H1 (cell line): Measurements from ENCODE around the gene SGK2. TPM values are rescaled to one million over a fixed set of nuclear protein-coding genes. Genes with fewer than 3 reads are reported as not detected.

Experiments
- CTCF ChIA-PET: fragments of 300-600 bp; sonication (Branson Sonifier 250); formaldehyde crosslinking; loops from one replicate; lab custom pipeline; 2021; ENCODE audit not compliant: partially characterized antibody; lab: Charles Lee
- POLR2A ChIA-PET: fragments of 300-600 bp; sonication (Branson Sonifier 250); formaldehyde crosslinking; loops from one replicate; lab custom pipeline; 2021; ENCODE audit warnings: inconsistent platforms; ENCODE audit not compliant: partially characterized antibody; lab: Charles Lee
- DNase-seq, 2 experiments: peaks; one replicate each; pipeline versions ENCODE4 v3.0.0 to v3.0.0-alpha.2; 2010 to 2022; ENCODE audit warnings: low spot score in 2 of 2, low read depth in 1 of 2, mixed read lengths in 1 of 2
- FAIRE-seq: peaks from 2 replicates; lab custom pipeline; 2011; peaks lifted over from hg19 to GRCh38; lab: Jason Lieb, UNC
- H2AFZ ChIP-seq: 2 replicates; pipeline ENCODE4 v1.8.1; 2012; ENCODE audit warnings: low read length, inconsistent platforms
- H2AK5ac ChIP-seq: 2 replicates; pipeline ENCODE4 v1.6.1; 2013; ENCODE audit warnings: low read depth, low read length
- H2BK120ac ChIP-seq: replicated peaks from 2 replicates; pipeline ENCODE3; 2013; ENCODE audit warnings: low read depth, low read length, inconsistent platforms
- H2BK12ac ChIP-seq: 2 replicates; pipeline ENCODE4 v1.6.1; 2013; ENCODE audit warnings: low read depth, low read length
- H2BK15ac ChIP-seq: 2 replicates; pipeline ENCODE4 v1.6.1; 2013; ENCODE audit warnings: low read length
- H2BK20ac ChIP-seq: 2 replicates; pipeline ENCODE4 v1.6.1; 2013; ENCODE audit warnings: low read length
- H2BK5ac ChIP-seq: 2 replicates; pipeline ENCODE4 v1.6.1; 2013; ENCODE audit warnings: low read depth, low read length
- H3K14ac ChIP-seq: 2 replicates; pipeline ENCODE4 v1.6.1; 2013; ENCODE audit warnings: inconsistent platforms; ENCODE audit not compliant: insufficient read length
- H3K18ac ChIP-seq: 2 replicates; pipeline ENCODE4 v1.6.1; 2013; ENCODE audit warnings: low read length; ENCODE audit errors: extremely low read depth
- H3K23ac ChIP-seq: 2 replicates; pipeline ENCODE4 v1.6.1; 2013; ENCODE audit warnings: inconsistent platforms; ENCODE audit not compliant: insufficient read length
- H3K23me2 ChIP-seq: 2 replicates; pipeline ENCODE4 v1.6.1; 2013; ENCODE audit warnings: low read depth, low read length
- H3K27ac ChIP-seq: 2 replicates; pipeline ENCODE4 v1.6.1; 2011; ENCODE audit warnings: low read depth, low read length, inconsistent platforms
- H3K27me3 ChIP-seq, 4 experiments: replicated peaks in 1 of 4; 1 replicate in 1 of 4; 2 replicates in 3 of 4; pipeline versions ENCODE4 v1.6.1 to v1.8.1; 2011 to 2013; ENCODE audit warnings: low read length in 3 of 4, mild to moderate bottlenecking in 3 of 4, inconsistent platforms in 2 of 4, mixed read lengths in 2 of 4, moderate library complexity in 1 of 4; ENCODE audit not compliant: control insufficient read depth in 3 of 4, insufficient read depth in 3 of 4; ENCODE audit errors: extremely low read depth in 1 of 4
- H3K36me3 ChIP-seq, 4 experiments: 2 replicates each; pipeline versions ENCODE4 v1.6.1 to v1.8.1; 2011 to 2013; ENCODE audit warnings: mild to moderate bottlenecking in 4 of 4, low read length in 3 of 4, moderate library complexity in 2 of 4, control low read depth in 1 of 4, inconsistent platforms in 1 of 4; ENCODE audit not compliant: insufficient read depth in 4 of 4, control insufficient read depth in 2 of 4
- H3K4ac ChIP-seq: replicated peaks from 2 replicates; pipeline ENCODE3; 2013; ENCODE audit warnings: low read length, low read depth, mixed read lengths, inconsistent platforms; ENCODE audit not compliant: insufficient read length
- H3K4me1 ChIP-seq, 4 experiments: replicated peaks in 1 of 4; 1 replicate in 1 of 4; 2 replicates in 3 of 4; pipeline versions ENCODE4 v1.6.1 to v1.8.1; 2011 to 2013; ENCODE audit warnings: low read length in 3 of 4, inconsistent platforms in 2 of 4, mixed read lengths in 1 of 4; ENCODE audit not compliant: insufficient read depth in 4 of 4, control insufficient read depth in 3 of 4
- H3K4me2 ChIP-seq, 2 experiments: 2 replicates each; pipeline versions ENCODE4 v1.6.1 to v1.8.1; 2011 to 2013; ENCODE audit warnings: low read depth in 2 of 2, low read length in 2 of 2, control low read depth in 1 of 2, inconsistent platforms in 1 of 2, mild to moderate bottlenecking in 1 of 2; ENCODE audit not compliant: insufficient read depth in 1 of 2
- H3K4me3 ChIP-seq, 4 experiments: fragments of 200-600, 300-600 bp in 1 of 4; sonication (generic), shearing (Covaris generic), sonication (Bioruptor Twin) in 1 of 4; 2 replicates each; pipeline versions ENCODE4 v1.5.1 to v1.8.1; 2011 to 2016; ENCODE audit warnings: low read length in 4 of 4, low read depth in 3 of 4, control low read depth in 2 of 4, inconsistent platforms in 2 of 4, mild to moderate bottlenecking in 2 of 4, mixed read lengths in 1 of 4, moderate library complexity in 1 of 4; ENCODE audit not compliant: insufficient read depth in 2 of 4; ENCODE audit errors: extremely low read depth in 1 of 4
- H3K56ac ChIP-seq: replicated peaks from 2 replicates; pipeline ENCODE3; 2013; ENCODE audit warnings: low read depth, mild to moderate bottlenecking, mixed read lengths, low read length, inconsistent platforms; ENCODE audit not compliant: insufficient read length
- H3K79me1 ChIP-seq: 2 replicates; pipeline ENCODE4 v1.6.1; 2013; ENCODE audit warnings: low read depth, low read length, control low read depth
- H3K79me2 ChIP-seq, 2 experiments: 2 replicates each; pipeline versions ENCODE4 v1.6.1 to v1.8.1; 2012 to 2013; ENCODE audit warnings: low read length in 2 of 2, mild to moderate bottlenecking in 2 of 2, inconsistent platforms in 1 of 2; ENCODE audit not compliant: insufficient read depth in 2 of 2, control insufficient read depth in 1 of 2
- H3K9ac ChIP-seq, 4 experiments: replicated peaks in 1 of 4; 1 replicate in 1 of 4; 2 replicates in 3 of 4; pipeline versions ENCODE4 v1.6.1 to v1.8.1; 2011 to 2013; ENCODE audit warnings: low read depth in 3 of 4, low read length in 3 of 4, control low read depth in 2 of 4, mild to moderate bottlenecking in 2 of 4, moderate library complexity in 2 of 4, inconsistent platforms in 1 of 4; ENCODE audit errors: extremely low read depth in 1 of 4
- H3K9me3 ChIP-seq, 2 experiments: 2 replicates each; pipeline versions ENCODE4 v1.6.1 to v1.8.1; 2012 to 2013; ENCODE audit warnings: mild to moderate bottlenecking in 2 of 2, moderate library complexity in 2 of 2, control low read depth in 1 of 2, inconsistent platforms in 1 of 2, low read depth in 1 of 2, low read length in 1 of 2, mixed read lengths in 1 of 2; ENCODE audit not compliant: insufficient read depth in 2 of 2
- H4K20me1 ChIP-seq, 2 experiments: replicated peaks in 1 of 2; 2 replicates each; pipeline versions ENCODE3 to v1.8.1; 2011 to 2013; ENCODE audit warnings: inconsistent platforms in 2 of 2, low read length in 2 of 2, mild to moderate bottlenecking in 1 of 2; ENCODE audit not compliant: insufficient read depth in 2 of 2, control insufficient read depth in 1 of 2
- H4K5ac ChIP-seq: 2 replicates; pipeline ENCODE4 v1.6.1; 2013; ENCODE audit warnings: low read length, low read depth, mixed read lengths, inconsistent platforms; ENCODE audit not compliant: insufficient read length
- H4K8ac ChIP-seq: 2 replicates; pipeline ENCODE4 v1.8.0; 2013; ENCODE audit warnings: mild to moderate bottlenecking, moderate library complexity, low read length, inconsistent platforms; ENCODE audit not compliant: insufficient read depth; ENCODE audit errors: extremely low read depth
- H4K91ac ChIP-seq: replicated peaks from 2 replicates; pipeline ENCODE3; 2013; ENCODE audit warnings: low read length, mixed read lengths, inconsistent platforms; ENCODE audit not compliant: insufficient read length
- ATF2 ChIP-seq: IDR thresholded peaks from 2 replicates; pipeline ENCODE4 v1.6.1; 2012; ENCODE audit warnings: low read length, inconsistent platforms
- ATF3 ChIP-seq: IDR thresholded peaks from 2 replicates; pipeline ENCODE4 v1.6.1; 2011; ENCODE audit warnings: low read depth, mild to moderate bottlenecking, low read length; ENCODE audit not compliant: insufficient read depth
- CEBPB ChIP-seq: IDR thresholded peaks from 2 replicates; pipeline ENCODE4 v1.6.1; 2012; ENCODE audit warnings: low read depth, low read length
- JUND ChIP-seq: IDR thresholded peaks from 2 replicates; pipeline ENCODE4 v1.6.1; 2011; ENCODE audit warnings: mild to moderate bottlenecking, improper control_type of control experiment, low read length
- PHF8 ChIP-seq: fragments of 200-600 bp; sonication (generic); conservative IDR thresholded peaks from 2 replicates; pipeline ENCODE4 v1.7.1; 2012; ENCODE audit warnings: low read depth, mild to moderate bottlenecking, inconsistent platforms, low read length, moderate library complexity
- RBBP5 ChIP-seq: IDR thresholded peaks from 2 replicates; pipeline ENCODE4 v1.7.1; 2012; ENCODE audit warnings: low read depth, mild to moderate bottlenecking, inconsistent platforms, low read length, moderate library complexity, borderline replicate concordance
- RFX5 ChIP-seq: IDR thresholded peaks from 2 replicates; pipeline ENCODE4 v1.6.1; 2011; ENCODE audit warnings: low read depth, low read length, improper control_type of control experiment, borderline replicate concordance
- RXRA ChIP-seq: IDR thresholded peaks from 2 replicates; pipeline ENCODE4 v1.6.1; 2011; ENCODE audit warnings: low read depth, mild to moderate bottlenecking, low read length, moderate library complexity; ENCODE audit not compliant: insufficient read depth
- SAP30 ChIP-seq: fragments of 300-600 bp; sonication (generic); IDR thresholded peaks from 2 replicates; pipeline ENCODE4 v1.7.1; 2012; ENCODE audit warnings: low read length, moderate library complexity, mild to moderate bottlenecking, inconsistent platforms; ENCODE audit not compliant: insufficient read depth, insufficient replicate concordance
- SIX5 ChIP-seq: IDR thresholded peaks from 2 replicates; pipeline ENCODE4 v1.6.1; 2011; ENCODE audit warnings: mild to moderate bottlenecking, low read depth, low read length
- TAF7 ChIP-seq: optimal IDR thresholded peaks from 2 replicates; pipeline ENCODE3; 2011; ENCODE audit warnings: low read depth, mild to moderate bottlenecking, inconsistent platforms, low read length, moderate library complexity, borderline replicate concordance
- TEAD4 ChIP-seq: IDR thresholded peaks from 2 replicates; pipeline ENCODE4 v1.6.1; 2012; ENCODE audit warnings: low read depth, low read length, inconsistent platforms, mixed read lengths
- WGBS, 2 experiments: shearing (Covaris generic) in 1 of 2; methylation state at CpG; one replicate each; pipeline versions ENCODE4 v1.1.6 to v1.1.7; 2013 to 2015; ENCODE audit warnings: low lambda C conversion rate in 2 of 2, mixed read lengths in 2 of 2, inconsistent platforms in 1 of 2, low coverage in 1 of 2, missing lambda C conversion rate in 1 of 2; ENCODE audit not compliant: insufficient replicate concordance in 2 of 2, insufficient coverage in 1 of 2, insufficient read length in 1 of 2; ENCODE audit errors: extremely low coverage in 1 of 2, missing lambda C conversion rate in 1 of 2; 5-methylcytosine and 5-hydroxymethylcytosine counted together
- polyA plus RNA-seq, 7 experiments: library from polyadenylated mRNA; depleted of rRNA in 3 of 7; stranded (reverse) in 5 of 7; unstranded in 2 of 7; fragments of >200 nt in 5 of 7; fragments of 200-250 nt in 2 of 7; gene quantifications; 1 replicate in 5 of 7; 2 replicates in 1 of 7; 4 replicates in 1 of 7; pipeline versions ENCODE4 v1.2.1 to v1.2.3, GENCODE V29; 2011 to 2013; ENCODE audit warnings: missing spikeins in 2 of 7, mixed read lengths in 2 of 7
- total RNA-seq: library from RNA; stranded (reverse); fragmentation: NEBNext Ultra II Directional; extraction: Animal tissue kit (Norgen Biotek cat#: 25700); gene quantifications from 2 replicates; pipeline ENCODE4 v1.2.1, GENCODE V29; 2021

SGK2 gene
- total and polyA plus RNA-seq, 2 of the 8 experiments (the other 6 are each of a cell fraction or from before 2014, with no cell fraction given) = 0.21 TPM; not detected in 1

GRCh38 chr20:43560974-43561373 is 2.1 kb downstream of the SGK2 start:
- no peak overlapping the region for H4K91ac ChIP-seq
- FAIRE-seq (no peak), DNase-seq (no peak)
- no peak overlapping the region for H3K9ac ChIP-seq
- no peak overlapping the region for H3K4me2 ChIP-seq
- no peak overlapping the region for H3K56ac ChIP-seq
- no peak overlapping the region for H4K5ac ChIP-seq
- POLR2A ChIA-PET = interaction anchor here (1.6 kb wide), 1 partner anchor 103 kb away, joined by 5 read pairs; the partner anchor contains the start of gene SRSF6
- no peaks in the 10 kb centered on the region for H3K36me3 ChIP-seq
- H4K20me1 ChIP-seq = no peaks in the 10 kb centered on the region
- no peak overlapping the region for H2AFZ ChIP-seq
- H2BK15ac ChIP-seq = no peak overlapping the region
- H3K23ac ChIP-seq = no peak overlapping the region
- no peaks in the 10 kb centered on the region for H3K79me1 ChIP-seq
- H2BK12ac ChIP-seq = no peak overlapping the region
- CTCF ChIA-PET = interaction anchor here (1.9 kb wide), 1 partner anchor 22 kb away, joined by 13 read pairs; no protein-coding TSS in a partner anchor
- H3K4me1 ChIP-seq = no peaks in the 10 kb centered on the region; a peak in 1 of 7 replicates
- H2BK120ac ChIP-seq = no peak overlapping the region
- H2BK5ac ChIP-seq = no peak overlapping the region
- 86% methylated on average over 3 of the region's 3 CpGs; no CpG with 5 or more reads in 1 of the 2 experiments for WGBS, 2 experiments
- H3K18ac ChIP-seq = no peak overlapping the region
- H3K79me2 ChIP-seq = no peaks in the 10 kb centered on the region
- H4K8ac ChIP-seq = no peak overlapping the region
- no peak overlapping the region for H2BK20ac ChIP-seq
- H3K14ac ChIP-seq = no peak overlapping the region
- H3K27ac ChIP-seq = no peak overlapping the region
- H3K23me2 ChIP-seq = peaks cover 5% of the 10 kb centered on the region
- no peak overlapping the region for H3K4ac ChIP-seq
- H2AK5ac ChIP-seq = no peak overlapping the region
- H3K9me3 ChIP-seq = no peaks in the 10 kb centered on the region
- H3K27me3 ChIP-seq = no peaks in the 10 kb centered on the region
- H3K4me3 ChIP-seq = no peak overlapping the region
- TF ChIP-seq CEBPB (no peak), SIX5 (no peak), RBBP5 (no peak), ATF3 (no peak), RXRA (no peak), RFX5 (no peak), TAF7 (no peak), PHF8 (no peak), ATF2 (no peak), JUND (no peak), SAP30 (no peak), TEAD4 (no peak)
